SK-N-SH (cell line): ENCODE results near the gene COL20A1.

Source experiments
- ELF1 ChIP-seq: IDR thresholded peaks from 2 replicates; pipeline ENCODE4 v1.4.0; 2012
- EZH2phosphoT487 ChIP-seq: fragments of 200-600 bp; sonication (generic); IDR thresholded peaks from 2 replicates; pipeline ENCODE4 v1.6.1; 2017; ENCODE audit warnings: low read depth, mixed run types, mild to moderate bottlenecking, antibody characterized with exemption, moderate library complexity, borderline replicate concordance
- MEF2A ChIP-seq: IDR thresholded peaks from 2 replicates; pipeline ENCODE4 v1.4.0; 2012; ENCODE audit warnings: low read depth, borderline replicate concordance
- NFIC ChIP-seq: IDR thresholded peaks from 2 replicates; pipeline ENCODE4 v1.4.0; 2012; ENCODE audit warnings: borderline replicate concordance
- POLR2AphosphoS5 ChIP-seq: IDR thresholded peaks from 2 replicates; pipeline ENCODE4 v1.6.1; 2012; ENCODE audit warnings: low read depth, low read length
- RCOR1 ChIP-seq: fragments of 150-350 bp; IDR thresholded peaks from 2 replicates; pipeline ENCODE4 v1.6.1; 2017; ENCODE audit warnings: antibody characterized with exemption, low read length
- TCF12 ChIP-seq: IDR thresholded peaks from 2 replicates; pipeline ENCODE4 v1.4.0; 2012
- TF ChIP-seq, protein P1 (sequence below): fragments of 200-600 bp; sonication (generic); IDR thresholded peaks from 2 replicates; pipeline ENCODE4 v1.6.1; 2017; ENCODE audit warnings: antibody characterized with exemption, mild to moderate bottlenecking, moderate library complexity
- TF ChIP-seq, protein P2 (sequence below): IDR thresholded peaks from 2 replicates; pipeline ENCODE4 v1.6.1; 2012; ENCODE audit warnings: mild to moderate bottlenecking, low read depth, low read length, moderate library complexity

GRCh38 chr20:63314015-63314471 lies 21.1 kb downstream of the COL20A1 start:
- TF ChIP-seq TCF12, result no peak
- TF ChIP-seq, protein P1, sequence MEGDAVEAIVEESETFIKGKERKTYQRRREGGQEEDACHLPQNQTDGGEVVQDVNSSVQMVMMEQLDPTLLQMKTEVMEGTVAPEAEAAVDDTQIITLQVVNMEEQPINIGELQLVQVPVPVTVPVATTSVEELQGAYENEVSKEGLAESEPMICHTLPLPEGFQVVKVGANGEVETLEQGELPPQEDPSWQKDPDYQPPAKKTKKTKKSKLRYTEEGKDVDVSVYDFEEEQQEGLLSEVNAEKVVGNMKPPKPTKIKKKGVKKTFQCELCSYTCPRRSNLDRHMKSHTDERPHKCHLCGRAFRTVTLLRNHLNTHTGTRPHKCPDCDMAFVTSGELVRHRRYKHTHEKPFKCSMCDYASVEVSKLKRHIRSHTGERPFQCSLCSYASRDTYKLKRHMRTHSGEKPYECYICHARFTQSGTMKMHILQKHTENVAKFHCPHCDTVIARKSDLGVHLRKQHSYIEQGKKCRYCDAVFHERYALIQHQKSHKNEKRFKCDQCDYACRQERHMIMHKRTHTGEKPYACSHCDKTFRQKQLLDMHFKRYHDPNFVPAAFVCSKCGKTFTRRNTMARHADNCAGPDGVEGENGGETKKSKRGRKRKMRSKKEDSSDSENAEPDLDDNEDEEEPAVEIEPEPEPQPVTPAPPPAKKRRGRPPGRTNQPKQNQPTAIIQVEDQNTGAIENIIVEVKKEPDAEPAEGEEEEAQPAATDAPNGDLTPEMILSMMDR, result no peak
- no peak for TF ChIP-seq EZH2phosphoT487
- TF ChIP-seq POLR2AphosphoS5, result no peak
- no peak for TF ChIP-seq RCOR1
- no peak for TF ChIP-seq NFIC
- no peak for TF ChIP-seq MEF2A
- TF ChIP-seq ELF1, result no peak
- TF ChIP-seq, protein P2, sequence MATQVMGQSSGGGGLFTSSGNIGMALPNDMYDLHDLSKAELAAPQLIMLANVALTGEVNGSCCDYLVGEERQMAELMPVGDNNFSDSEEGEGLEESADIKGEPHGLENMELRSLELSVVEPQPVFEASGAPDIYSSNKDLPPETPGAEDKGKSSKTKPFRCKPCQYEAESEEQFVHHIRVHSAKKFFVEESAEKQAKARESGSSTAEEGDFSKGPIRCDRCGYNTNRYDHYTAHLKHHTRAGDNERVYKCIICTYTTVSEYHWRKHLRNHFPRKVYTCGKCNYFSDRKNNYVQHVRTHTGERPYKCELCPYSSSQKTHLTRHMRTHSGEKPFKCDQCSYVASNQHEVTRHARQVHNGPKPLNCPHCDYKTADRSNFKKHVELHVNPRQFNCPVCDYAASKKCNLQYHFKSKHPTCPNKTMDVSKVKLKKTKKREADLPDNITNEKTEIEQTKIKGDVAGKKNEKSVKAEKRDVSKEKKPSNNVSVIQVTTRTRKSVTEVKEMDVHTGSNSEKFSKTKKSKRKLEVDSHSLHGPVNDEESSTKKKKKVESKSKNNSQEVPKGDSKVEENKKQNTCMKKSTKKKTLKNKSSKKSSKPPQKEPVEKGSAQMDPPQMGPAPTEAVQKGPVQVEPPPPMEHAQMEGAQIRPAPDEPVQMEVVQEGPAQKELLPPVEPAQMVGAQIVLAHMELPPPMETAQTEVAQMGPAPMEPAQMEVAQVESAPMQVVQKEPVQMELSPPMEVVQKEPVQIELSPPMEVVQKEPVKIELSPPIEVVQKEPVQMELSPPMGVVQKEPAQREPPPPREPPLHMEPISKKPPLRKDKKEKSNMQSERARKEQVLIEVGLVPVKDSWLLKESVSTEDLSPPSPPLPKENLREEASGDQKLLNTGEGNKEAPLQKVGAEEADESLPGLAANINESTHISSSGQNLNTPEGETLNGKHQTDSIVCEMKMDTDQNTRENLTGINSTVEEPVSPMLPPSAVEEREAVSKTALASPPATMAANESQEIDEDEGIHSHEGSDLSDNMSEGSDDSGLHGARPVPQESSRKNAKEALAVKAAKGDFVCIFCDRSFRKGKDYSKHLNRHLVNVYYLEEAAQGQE, result no peak
